ENCODE data around the gene TTC12. TPM values are rescaled to one million over a fixed set of nuclear protein-coding genes. Genes with fewer than 3 reads are reported as not detected.
A peak's percentile ranks its signal among the peaks of the same experiment; 100 is the strongest.

TTC12 gene
- total and polyA plus RNA-seq, 9 of the 15 experiments (the other 6 are each of a cell fraction or from before 2014, with no cell fraction given) = 5.1 to 19.9 (median 13.4) TPM

- in situ Hi-C loops (cut with MboI) = loop anchor here (25.0 kb wide), 2 partner anchors 224 to 949 kb away; no protein-coding TSS in a partner anchor
- Histone ChIP-seq H3K9ac (ENCODE audit: insufficient read depth in 1 of 2, low read depth in 2 of 2, low read length in 2 of 2) (no peak overlapping the region), H3K9me1 (ENCODE audit: control insufficient read depth, insufficient read depth, low read length) (no peaks in the 10 kb centered on the region), H3K36me3 (ENCODE audit: control insufficient read depth, insufficient read depth, low read length) (no peaks in the 10 kb centered on the region), H3K9me3 (replicated peaks; ENCODE audit: control insufficient read depth, insufficient read depth, low read depth, low read length) (no peaks in the 10 kb centered on the region), H3K27ac (ENCODE audit: extremely low read depth, low read depth, low read length) (no peak overlapping the region), H2AFZ (ENCODE audit: low read depth, low read length) (peak overlapping the region; percentile 92), H3K4me3 (no peak overlapping the region), H3K27me3 (ENCODE audit: control insufficient read depth in 2 of 2, insufficient read depth in 2 of 2, low read length in 2 of 2) (peaks cover 0 to 5% of the 10 kb centered on the region in 2 experiments; a peak in 2 of 5 replicates), H3K4me2 (ENCODE audit: insufficient read depth, low read length) (peak overlapping the region; percentile 69; the same call in 1 of the 2 replicates), H3K79me2 (ENCODE audit: control insufficient read depth, insufficient read depth, low read length) (peaks cover 6% of the 10 kb centered on the region; the same call in 2 of the 3 replicates), H3K4me1 (replicated peaks in 1 of 2; ENCODE audit: control insufficient read depth in 2 of 2, insufficient read depth in 2 of 2, low read length in 2 of 2) (peaks cover 5 to 8% of the 10 kb centered on the region in 2 experiments; a peak in 4 of 5 replicates), H4K20me1 (replicated peaks; ENCODE audit: control insufficient read depth, insufficient read depth, low read length) (no peaks in the 10 kb centered on the region)
- POLR2A ChIA-PET = interaction anchor here (0.7 to 1.3 kb wide), 2 partner anchors 9 to 32 kb away, joined by 3 to 4 read pairs; no protein-coding TSS in a partner anchor
- CTCF ChIA-PET (ENCODE audit: low intra/inter-chr PET ratio) = no interaction called here
- TF ChIP-seq STAT5A (IDR thresholded peaks at IDR 0.05; ENCODE audit: borderline replicate concordance, low read length) (no peak), ASH1L (IDR thresholded peaks at IDR 0.05; ENCODE audit: borderline replicate concordance, low read depth, partially characterized antibody) (no peak), TSHZ1 (CRISPR knock-in tag; IDR thresholded peaks at IDR 0.05) (no peak), ZNF318 (IDR thresholded peaks at IDR 0.05; ENCODE audit: borderline replicate concordance in 1 of 2, low read depth in 1 of 2) (no peak), MEF2D (tag; conservative IDR thresholded peaks at IDR 0.05; ENCODE audit: low read depth) (no peak), NFE2 (IDR thresholded peaks at IDR 0.05; ENCODE audit: low read depth) (no peak), BCL6 (CRISPR knock-in tag; IDR thresholded peaks at IDR 0.05) (no peak), ZNF146 (CRISPR knock-in tag; IDR thresholded peaks at IDR 0.05; ENCODE audit: unreplicated experiment) (no peak)
- TF ChIP-seq, protein P1, sequence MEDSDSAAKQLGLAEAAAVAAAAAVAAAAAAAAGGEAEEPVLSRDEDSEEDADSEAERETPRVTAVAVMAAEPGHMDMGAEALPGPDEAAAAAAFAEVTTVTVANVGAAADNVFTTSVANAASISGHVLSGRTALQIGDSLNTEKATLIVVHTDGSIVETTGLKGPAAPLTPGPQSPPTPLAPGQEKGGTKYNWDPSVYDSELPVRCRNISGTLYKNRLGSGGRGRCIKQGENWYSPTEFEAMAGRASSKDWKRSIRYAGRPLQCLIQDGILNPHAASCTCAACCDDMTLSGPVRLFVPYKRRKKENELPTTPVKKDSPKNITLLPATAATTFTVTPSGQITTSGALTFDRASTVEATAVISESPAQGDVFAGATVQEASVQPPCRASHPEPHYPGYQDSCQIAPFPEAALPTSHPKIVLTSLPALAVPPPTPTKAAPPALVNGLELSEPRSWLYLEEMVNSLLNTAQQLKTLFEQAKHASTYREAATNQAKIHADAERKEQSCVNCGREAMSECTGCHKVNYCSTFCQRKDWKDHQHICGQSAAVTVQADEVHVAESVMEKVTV (CRISPR knock-in tag; IDR thresholded peaks at IDR 0.05) = no peak
- FAIRE-seq (peak; percentile 51), DNase-seq (ENCODE audit: extremely low read depth in 1 of 4, low spot score in 3 of 4) (no peak), ATAC-seq (no peak)
- no TSS peak for BruUV-seq (replicated peaks)
- 67% methylated on average over 3 of the region's 3 CpGs for WGBS (ENCODE audit: insufficient coverage, low coverage, missing lambda C conversion rate)
- intact Hi-C loops (cut with micrococcal nuclease) = no loop called here
These were observed 782 bp upstream of the TTC12 start for GRCh38 chr11:113313601-113314000.
